NB4 (cell line): ENCODE results near the gene PRR5L.

Source experiments
- MYC ChIP-seq: IDR thresholded peaks from 2 replicates; pipeline ENCODE4 v1.6.1; 2011; ENCODE audit warnings: low read depth, low read length
- POLR2A ChIP-seq: IDR thresholded peaks from 2 replicates; pipeline ENCODE4 v1.6.1; 2011; ENCODE audit warnings: mild to moderate bottlenecking; ENCODE audit not compliant: insufficient read length; ENCODE audit errors: extremely low read depth
- TF ChIP-seq, protein P1 (sequence below): IDR thresholded peaks from one replicate; pipeline ENCODE4 v1.5.1; 2012; ENCODE audit warnings: low read depth, low read length
- TF ChIP-seq, protein P2 (sequence below): IDR thresholded peaks from 2 replicates; pipeline ENCODE4 v1.6.1; 2011; ENCODE audit warnings: low read depth, low read length

DNA sequence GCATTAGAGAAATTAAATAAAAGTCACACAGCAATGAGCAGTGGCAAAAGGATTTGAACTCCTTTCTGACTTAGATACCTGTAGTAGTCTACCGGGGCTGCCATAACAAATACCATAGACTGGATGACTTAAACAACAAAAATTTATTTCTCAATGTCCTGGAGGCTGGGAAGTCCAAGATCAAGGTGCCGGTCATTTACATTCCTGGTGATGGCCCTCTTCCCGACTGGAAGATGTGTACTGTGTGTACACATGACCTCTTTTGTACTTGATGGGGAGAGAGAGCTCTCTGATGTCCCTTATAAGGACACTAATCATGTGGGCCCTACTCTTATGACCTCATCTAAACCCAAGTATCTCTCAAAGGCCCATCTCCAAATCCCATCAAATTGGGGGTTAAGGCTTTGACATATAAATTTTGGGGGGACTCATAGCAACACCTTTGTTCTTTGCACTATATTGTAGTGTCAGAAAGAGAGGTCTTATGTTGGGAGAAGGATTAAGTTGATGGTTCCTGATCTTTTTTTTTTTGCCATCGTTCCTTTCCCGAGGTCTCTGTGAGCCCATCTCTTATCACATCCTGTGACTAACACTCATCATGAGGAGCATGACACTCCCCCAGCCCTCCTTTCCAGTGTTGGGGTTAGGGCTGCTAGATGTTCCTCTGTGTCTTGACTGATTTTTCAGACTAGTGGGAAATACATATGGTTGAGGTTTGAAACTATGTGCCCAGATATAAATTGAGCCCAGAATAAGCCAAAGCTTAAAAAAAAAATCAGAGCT, 109.7 kb downstream of the PRR5L start:
- TF ChIP-seq, protein P1, sequence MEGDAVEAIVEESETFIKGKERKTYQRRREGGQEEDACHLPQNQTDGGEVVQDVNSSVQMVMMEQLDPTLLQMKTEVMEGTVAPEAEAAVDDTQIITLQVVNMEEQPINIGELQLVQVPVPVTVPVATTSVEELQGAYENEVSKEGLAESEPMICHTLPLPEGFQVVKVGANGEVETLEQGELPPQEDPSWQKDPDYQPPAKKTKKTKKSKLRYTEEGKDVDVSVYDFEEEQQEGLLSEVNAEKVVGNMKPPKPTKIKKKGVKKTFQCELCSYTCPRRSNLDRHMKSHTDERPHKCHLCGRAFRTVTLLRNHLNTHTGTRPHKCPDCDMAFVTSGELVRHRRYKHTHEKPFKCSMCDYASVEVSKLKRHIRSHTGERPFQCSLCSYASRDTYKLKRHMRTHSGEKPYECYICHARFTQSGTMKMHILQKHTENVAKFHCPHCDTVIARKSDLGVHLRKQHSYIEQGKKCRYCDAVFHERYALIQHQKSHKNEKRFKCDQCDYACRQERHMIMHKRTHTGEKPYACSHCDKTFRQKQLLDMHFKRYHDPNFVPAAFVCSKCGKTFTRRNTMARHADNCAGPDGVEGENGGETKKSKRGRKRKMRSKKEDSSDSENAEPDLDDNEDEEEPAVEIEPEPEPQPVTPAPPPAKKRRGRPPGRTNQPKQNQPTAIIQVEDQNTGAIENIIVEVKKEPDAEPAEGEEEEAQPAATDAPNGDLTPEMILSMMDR = no peak
- TF ChIP-seq, protein P2, sequence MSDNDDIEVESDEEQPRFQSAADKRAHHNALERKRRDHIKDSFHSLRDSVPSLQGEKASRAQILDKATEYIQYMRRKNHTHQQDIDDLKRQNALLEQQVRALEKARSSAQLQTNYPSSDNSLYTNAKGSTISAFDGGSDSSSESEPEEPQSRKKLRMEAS = no peak
- TF ChIP-seq MYC (no peak), POLR2A (no peak)
